PC-9 (cell line): ENCODE data around the gene CCDC92.

Experiments
- EZH2 ChIP-seq: fragments of 200-600 bp; sonication (generic); IDR thresholded peaks from 2 replicates; pipeline ENCODE4 v1.8.0; 2017; ENCODE audit warnings: antibody characterized with exemption, low read depth
- TF ChIP-seq, protein P1 (sequence below): fragments of 200-600 bp; sonication (generic); conservative IDR thresholded peaks from 2 replicates; pipeline ENCODE4 v1.6.1; 2017; ENCODE audit warnings: mixed run types, antibody characterized with exemption, mild to moderate bottlenecking, moderate library complexity

DNA sequence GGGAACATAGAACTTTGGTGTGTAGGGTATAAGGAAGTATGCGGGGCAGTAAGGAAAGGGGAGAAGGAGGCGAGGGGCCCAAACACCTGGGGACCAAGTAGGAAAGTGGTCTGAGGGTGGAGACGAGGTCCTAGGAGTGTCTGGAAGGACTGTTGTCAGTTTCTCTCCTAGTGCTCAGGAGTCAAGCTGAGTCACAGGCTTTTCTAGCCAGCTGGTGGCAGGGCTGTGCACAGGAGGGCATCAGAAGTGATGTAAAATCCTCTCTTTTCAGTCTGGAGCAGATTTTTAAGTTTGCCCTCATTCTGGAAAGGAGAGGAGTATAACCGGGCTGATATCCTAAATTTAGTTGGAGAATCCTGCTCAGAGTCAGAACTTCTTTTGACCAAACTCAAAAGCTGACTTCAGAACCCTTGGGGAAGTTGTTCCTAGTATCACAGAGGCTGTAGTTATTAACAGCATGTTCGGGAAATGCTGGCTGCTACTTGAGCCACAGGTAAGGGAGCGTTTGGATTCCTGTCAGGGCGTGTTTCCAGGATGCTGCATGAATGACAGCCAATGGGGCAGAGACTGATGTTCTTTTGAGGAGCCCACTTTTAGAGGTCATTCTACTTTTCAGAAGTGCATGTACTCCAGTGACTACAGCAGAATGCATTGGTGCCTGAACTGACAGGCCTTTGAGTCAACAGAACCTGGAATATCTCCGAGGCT is 19.6 kb upstream of the CCDC92 start:
- TF ChIP-seq, protein P1, sequence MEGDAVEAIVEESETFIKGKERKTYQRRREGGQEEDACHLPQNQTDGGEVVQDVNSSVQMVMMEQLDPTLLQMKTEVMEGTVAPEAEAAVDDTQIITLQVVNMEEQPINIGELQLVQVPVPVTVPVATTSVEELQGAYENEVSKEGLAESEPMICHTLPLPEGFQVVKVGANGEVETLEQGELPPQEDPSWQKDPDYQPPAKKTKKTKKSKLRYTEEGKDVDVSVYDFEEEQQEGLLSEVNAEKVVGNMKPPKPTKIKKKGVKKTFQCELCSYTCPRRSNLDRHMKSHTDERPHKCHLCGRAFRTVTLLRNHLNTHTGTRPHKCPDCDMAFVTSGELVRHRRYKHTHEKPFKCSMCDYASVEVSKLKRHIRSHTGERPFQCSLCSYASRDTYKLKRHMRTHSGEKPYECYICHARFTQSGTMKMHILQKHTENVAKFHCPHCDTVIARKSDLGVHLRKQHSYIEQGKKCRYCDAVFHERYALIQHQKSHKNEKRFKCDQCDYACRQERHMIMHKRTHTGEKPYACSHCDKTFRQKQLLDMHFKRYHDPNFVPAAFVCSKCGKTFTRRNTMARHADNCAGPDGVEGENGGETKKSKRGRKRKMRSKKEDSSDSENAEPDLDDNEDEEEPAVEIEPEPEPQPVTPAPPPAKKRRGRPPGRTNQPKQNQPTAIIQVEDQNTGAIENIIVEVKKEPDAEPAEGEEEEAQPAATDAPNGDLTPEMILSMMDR, result no peak
- TF ChIP-seq EZH2, result no peak
